Stimulated activated memory B cell treated with anti-CD40 and anti-IgM and Interleukin-4, amounts not matched to agents 10 μg/mL and 1 μg/mL and 100 μg/mL, for 72 hours (primary cell): ENCODE results near the gene NFYC.

ENCODE experiments used
- ATAC-seq: fragments of 150-1000 bp; cut with Tn5 transposase; 2 replicates; pipeline ENCODE4 v1.10.0; 2021
- H3K27ac Mint-ChIP-seq: one replicate; pipeline ENCODE4 v1.8.0; 2022; ENCODE audit warnings: mild to moderate bottlenecking, mixed read lengths
- H3K27me3 Mint-ChIP-seq: one replicate; pipeline ENCODE4 v1.8.0; 2022; ENCODE audit warnings: mixed read lengths
- H3K36me3 Mint-ChIP-seq: one replicate; pipeline ENCODE4 v1.8.0; 2022; ENCODE audit warnings: mixed read lengths
- H3K4me1 Mint-ChIP-seq: one replicate; pipeline ENCODE4 v1.8.0; 2022; ENCODE audit warnings: mixed read lengths
- H3K4me3 Mint-ChIP-seq: one replicate; pipeline ENCODE4 v1.8.0; 2022; ENCODE audit warnings: mild to moderate bottlenecking, moderate library complexity, mixed read lengths
- H3K9me3 Mint-ChIP-seq: one replicate; pipeline ENCODE4 v1.8.0; 2022; ENCODE audit warnings: mixed read lengths

Gene NFYC

DNA sequence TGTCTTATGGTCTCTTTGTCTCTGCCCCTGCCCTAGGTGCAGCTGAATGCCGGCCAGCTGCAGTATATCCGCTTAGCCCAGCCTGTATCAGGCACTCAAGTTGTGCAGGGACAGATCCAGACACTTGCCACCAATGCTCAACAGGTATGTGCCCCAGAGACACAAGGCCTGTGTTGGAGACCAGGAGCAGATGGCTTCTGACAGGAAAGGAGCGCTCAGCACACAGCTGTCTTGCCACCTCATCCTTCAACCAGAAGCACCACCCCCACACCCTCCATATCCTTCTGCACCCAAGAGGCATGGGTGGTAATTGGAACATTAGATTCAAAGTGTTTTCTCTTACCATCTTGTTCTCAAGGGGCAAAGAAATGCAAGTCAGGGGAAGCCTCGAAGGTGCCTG, 75.1 kb downstream of the NFYC start:
- Mint-ChIP-seq H3K27ac (peak overlapping the region; percentile 37), H3K9me3 (no peaks in the 10 kb centered on the region), H3K4me3 (no peak overlapping the region), H3K36me3 (peaks cover 80% of the 10 kb centered on the region), H3K4me1 (peaks cover 31% of the 10 kb centered on the region), H3K27me3 (no peaks in the 10 kb centered on the region)
- ATAC-seq, result no peak

DNA sequence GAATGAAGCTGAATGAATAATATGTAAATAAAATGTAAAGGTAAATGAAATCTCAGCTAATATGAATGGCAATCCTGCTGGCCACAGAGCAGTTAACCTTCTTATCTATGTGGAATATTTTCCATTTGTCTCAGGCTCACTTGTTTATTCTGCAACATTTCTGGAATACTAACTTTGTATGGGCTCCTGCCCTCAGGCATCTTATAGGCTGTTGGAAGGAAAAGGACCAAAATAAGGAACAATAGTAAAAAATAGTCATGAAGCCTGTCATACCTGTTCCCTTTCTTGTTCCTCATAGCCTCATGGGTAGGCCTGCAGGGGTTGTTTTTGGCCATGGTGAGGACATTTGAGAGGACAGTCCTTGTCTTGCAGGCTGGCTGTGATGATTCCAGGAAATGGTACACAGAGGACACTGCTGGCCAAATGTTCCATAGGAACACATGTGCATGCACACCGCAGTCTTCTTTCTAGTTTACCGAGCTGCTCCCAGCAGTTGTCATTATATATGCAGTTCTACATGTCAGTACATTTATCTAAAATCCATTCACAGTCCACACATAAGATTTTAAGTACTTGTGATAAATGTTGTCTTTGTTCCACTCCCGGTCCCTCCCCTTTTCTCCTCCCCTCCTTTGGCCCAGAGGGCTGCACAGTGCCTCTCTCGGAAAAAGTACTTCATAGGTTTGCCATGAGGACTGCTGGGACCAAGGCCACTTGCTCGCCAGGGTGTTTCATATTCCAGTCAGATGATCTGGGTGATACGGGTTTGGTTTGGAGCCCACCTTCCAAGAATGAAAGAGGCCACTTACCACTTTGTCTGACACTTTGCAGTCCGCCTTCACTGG, 76.9 kb downstream of the NFYC start:
- Mint-ChIP-seq H3K4me3 (no peak overlapping the region), H3K4me1 (peaks cover 13% of the 10 kb centered on the region), H3K27me3 (no peaks in the 10 kb centered on the region), H3K27ac (no peak overlapping the region), H3K36me3 (peaks cover 70% of the 10 kb centered on the region), H3K9me3 (no peaks in the 10 kb centered on the region)
- no peak for ATAC-seq

DNA sequence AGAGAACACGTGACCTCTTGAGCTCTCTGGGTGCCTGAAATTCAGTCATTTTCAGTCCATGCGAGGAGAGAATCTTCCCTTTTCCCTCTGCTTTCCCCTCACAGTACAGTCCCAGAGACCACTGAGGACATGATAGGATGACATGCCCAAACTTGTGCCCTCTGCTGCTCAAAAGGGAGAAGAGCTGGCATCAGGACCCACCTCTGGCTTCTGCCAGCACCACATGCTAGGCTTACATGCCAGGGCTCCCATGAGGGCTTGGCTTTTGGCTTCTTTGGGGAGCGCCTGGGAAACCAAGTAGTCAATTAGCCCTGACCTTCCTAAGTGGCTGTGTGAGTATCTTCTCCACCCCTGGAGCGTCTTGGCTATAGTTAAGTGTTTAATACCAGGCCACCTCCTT, 78.3 kb downstream of the NFYC start:
- Mint-ChIP-seq H3K27ac (peak overlapping the region; percentile 46), H3K27me3 (no peaks in the 10 kb centered on the region), H3K4me3 (no peak overlapping the region), H3K36me3 (peaks cover 65% of the 10 kb centered on the region), H3K4me1 (no peaks in the 10 kb centered on the region), H3K9me3 (no peaks in the 10 kb centered on the region)
- ATAC-seq, result no peak

DNA sequence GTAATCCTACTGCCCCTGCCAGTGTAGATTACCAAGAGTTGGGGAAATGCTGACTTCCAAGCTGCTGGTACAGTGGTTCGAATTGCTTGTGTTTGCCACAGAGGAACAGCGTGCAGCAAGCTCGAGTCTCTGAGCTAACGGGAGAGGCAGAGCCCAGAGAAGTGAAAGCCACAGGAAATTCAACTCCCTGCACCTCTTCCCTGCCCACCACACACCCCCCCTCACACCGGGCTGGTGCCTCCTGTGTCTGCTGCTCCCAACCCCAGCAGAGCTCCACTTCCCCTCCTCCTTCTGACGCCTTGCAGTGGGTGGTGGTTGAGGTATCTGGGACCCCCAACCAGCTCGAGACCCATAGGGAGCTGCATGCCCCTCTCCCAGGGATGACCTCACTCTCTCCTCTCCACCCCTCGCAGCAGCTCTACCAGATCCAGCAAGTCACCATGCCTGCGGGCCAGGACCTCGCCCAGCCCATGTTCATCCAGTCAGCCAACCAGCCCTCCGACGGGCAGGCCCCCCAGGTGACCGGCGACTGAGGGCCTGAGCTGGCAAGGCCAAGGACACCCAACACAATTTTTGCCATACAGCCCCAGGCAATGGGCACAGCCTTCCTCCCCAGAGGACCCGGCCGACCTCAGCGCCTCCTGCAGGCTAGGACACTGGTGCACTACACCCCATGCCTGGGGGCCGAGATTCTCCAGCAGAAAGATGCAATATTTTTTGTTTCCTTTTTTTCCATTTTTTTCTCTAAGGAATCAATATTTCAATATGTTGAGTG, 79.0 kb downstream of the NFYC start:
- H3K4me1 Mint-ChIP-seq, result no peaks in the 10 kb centered on the region
- no peak for ATAC-seq
- peaks cover 68% of the 10 kb centered on the region for H3K36me3 Mint-ChIP-seq
- H3K27me3 Mint-ChIP-seq, result no peaks in the 10 kb centered on the region
- no peak overlapping the region for H3K4me3 Mint-ChIP-seq
- H3K9me3 Mint-ChIP-seq, result no peaks in the 10 kb centered on the region
- H3K27ac Mint-ChIP-seq, result peak overlapping the region; percentile 46

DNA sequence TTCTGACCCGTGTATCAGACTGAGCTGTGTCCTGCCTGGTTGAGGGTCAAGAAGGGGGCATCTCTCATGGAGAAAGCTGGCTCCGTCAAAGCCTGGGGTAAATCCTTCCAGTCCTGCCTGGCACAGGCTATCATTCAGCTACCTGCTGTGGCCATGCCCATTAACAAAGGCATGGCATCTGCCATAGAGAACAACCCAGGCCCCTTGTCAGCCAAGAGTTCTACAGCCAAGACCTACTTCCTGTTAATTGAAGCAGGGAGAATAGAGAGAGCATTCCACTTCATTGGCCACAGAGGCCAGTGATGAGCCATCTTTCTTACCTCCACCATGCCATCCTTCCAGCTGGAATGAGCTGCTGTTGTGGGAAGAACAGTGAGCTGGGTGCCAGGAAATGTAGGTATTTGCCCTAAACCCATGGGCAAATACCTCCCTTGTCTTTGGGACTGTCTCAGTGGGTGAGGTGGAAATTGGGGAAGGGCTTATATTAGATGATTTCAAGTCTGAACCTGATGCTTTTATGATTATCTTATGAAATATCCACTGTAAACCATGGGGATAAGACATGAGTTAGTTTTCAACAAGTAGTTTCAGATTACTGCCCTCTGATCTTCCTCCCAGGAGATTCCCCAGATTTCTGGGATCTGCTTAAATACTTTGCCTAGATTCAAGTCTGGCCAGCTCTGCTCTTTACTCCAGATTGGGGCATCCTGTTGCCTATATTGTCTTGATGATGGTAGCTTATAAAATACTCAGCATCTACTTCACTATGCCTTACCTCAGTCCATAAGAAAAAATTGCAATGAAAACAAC, 80.8 kb downstream of the NFYC start:
- Mint-ChIP-seq H3K36me3 (peaks cover 69% of the 10 kb centered on the region), H3K27ac (no peak overlapping the region), H3K4me3 (no peak overlapping the region), H3K27me3 (no peaks in the 10 kb centered on the region), H3K4me1 (no peaks in the 10 kb centered on the region), H3K9me3 (peaks cover 3% of the 10 kb centered on the region)
- ATAC-seq, result no peak

DNA sequence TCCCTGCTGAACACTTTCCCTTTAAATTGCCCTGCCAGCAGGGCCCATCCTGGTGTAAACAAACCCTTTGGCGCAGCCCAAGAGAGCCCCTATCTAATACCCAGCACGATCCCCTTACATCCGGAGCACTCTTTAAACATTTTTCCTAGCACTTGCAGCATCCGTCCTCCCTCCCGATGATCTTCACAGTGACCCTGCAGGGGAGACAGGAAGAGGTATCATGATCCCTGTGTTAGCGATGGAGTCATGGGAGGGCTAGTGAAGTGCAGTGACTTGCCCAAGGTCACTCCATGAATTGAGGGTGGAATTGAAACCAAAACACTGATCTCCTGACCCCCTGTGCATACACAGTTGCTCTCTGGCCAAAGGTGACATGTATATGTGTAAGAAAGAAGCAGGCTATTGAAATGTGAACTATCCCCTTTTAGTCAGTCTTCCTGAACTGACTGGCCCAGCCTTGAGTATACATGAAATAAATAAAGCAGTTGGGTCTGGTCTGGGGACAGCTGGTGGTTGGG, 82.3 kb downstream of the NFYC start:
- Mint-ChIP-seq H3K4me1 (no peaks in the 10 kb centered on the region), H3K9me3 (peaks cover 3% of the 10 kb centered on the region), H3K36me3 (peaks cover 69% of the 10 kb centered on the region), H3K4me3 (no peak overlapping the region), H3K27me3 (no peaks in the 10 kb centered on the region), H3K27ac (no peak overlapping the region)
- no peak for ATAC-seq

DNA sequence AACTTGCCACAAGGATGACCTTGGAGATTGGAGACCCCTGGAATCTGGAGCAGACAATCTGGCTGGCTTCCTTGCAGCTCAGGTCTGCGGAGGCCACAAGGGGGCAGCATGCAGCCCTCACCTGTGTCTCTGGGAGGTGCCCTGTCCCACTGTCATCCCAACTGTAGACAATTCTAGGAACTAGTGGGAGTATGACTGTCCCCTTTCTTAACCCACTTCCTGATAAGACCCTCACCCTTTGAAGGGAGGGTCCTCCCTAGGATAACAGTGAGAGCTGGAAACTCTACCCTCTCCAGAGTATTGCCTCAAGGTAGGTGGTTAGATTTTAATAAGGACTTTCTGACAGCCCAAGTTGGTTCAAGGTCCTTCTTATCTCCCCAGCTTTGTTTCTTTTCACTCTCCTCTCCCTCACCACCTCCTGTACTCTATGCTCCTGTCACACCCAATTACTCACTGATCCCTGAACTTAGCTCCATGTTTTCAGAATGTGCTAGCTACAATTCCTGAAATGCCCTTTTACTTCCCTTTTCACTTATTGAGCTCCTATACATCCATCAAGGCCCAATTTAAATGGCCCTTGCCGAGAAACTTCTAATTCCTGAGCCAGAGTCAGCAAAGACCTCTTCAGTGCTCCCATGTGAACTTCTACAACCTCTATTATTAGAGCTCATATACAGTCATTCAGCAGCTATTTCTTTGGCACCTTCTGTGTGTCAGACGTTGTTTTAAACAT, 82.9 kb downstream of the NFYC start:
- Mint-ChIP-seq H3K4me1 (no peaks in the 10 kb centered on the region), H3K27ac (no peak overlapping the region), H3K4me3 (no peak overlapping the region), H3K27me3 (no peaks in the 10 kb centered on the region), H3K9me3 (peaks cover 3% of the 10 kb centered on the region), H3K36me3 (peaks cover 63% of the 10 kb centered on the region)
- ATAC-seq, result peak; percentile 54

DNA sequence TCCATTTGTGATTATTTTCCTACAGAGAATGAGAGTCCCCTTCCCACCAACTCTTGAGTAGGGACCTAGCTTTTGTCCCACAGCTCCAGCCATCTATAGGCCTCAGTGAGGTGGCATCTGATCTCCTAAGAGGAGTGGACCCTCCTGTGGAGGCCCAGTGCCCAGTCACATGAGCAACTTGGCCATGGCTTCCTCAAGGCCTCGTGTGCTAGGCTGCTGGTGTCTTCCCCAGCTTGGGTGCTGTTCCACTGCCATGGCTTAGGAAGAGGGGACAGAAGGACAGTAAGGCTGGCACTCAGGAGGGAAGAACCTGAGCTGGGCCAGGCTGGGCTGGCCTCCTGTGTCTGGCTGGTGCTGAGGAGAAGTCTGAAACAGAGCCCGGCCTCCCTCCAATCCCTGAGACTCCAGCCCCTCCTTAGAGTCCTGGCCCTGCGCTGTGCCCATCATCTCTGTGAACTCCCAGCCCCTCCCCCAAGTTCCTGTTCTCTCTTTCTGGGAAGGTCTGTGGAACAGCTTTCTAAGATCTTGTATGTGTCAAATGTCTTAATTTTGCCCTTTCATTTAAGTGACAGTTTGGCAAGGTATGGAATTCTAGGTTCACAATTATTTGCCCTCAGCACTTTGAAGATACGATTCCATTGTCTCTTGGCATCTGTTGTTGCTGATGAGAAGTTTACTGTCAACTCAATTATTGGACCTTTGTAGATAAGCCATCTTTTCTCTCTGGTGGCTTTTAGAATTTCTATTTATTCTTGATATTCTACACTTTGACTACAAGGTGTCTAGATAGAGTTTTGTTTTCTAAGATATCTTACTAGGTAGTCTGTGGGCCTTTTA, 85.0 kb downstream of the NFYC start:
- no peak for ATAC-seq
- no peaks in the 10 kb centered on the region for H3K27me3 Mint-ChIP-seq
- H3K36me3 Mint-ChIP-seq, result peaks cover 43% of the 10 kb centered on the region
- no peak overlapping the region for H3K4me3 Mint-ChIP-seq
- peaks cover 3% of the 10 kb centered on the region for H3K9me3 Mint-ChIP-seq
- no peak overlapping the region for H3K27ac Mint-ChIP-seq
- no peaks in the 10 kb centered on the region for H3K4me1 Mint-ChIP-seq

DNA sequence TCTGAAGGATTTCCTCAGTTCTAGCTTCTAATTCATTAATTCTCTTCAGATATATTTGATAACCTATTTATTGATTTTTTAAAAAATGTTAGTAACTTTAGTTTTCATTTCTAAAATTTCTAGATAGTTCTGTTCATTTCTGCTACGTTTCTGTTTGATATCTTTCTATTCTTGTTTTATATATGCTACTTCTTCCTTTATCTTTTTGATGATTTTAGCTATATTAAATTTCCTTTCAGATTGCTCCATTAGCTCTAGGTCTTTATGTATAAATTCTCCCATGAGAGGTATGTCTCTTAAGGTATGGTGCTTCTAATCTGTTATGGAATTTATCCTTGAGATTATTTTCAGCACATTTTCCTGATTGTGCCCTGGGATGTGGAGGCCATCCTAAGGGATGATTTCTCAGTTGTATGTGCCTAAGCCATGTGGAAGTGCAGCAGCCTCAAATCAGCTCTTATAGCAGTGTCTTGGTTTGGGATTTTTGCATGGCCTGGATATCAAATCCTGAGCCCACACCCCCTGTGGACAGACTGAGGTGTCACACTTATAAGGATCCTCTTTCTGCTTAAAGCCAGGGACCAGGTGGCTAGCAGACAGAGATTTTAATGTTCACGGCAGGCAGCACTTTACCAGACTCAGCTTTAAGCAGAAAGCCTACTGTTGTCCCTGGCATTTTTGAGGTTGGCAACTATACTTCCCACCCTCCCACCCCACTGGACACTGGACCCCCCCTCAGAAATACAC, 85.9 kb downstream of the NFYC start:
- peaks cover 7% of the 10 kb centered on the region for H3K27me3 Mint-ChIP-seq
- H3K9me3 Mint-ChIP-seq, result peaks cover 3% of the 10 kb centered on the region
- peaks cover 43% of the 10 kb centered on the region for H3K36me3 Mint-ChIP-seq
- H3K27ac Mint-ChIP-seq, result no peak overlapping the region
- no peak for ATAC-seq
- H3K4me3 Mint-ChIP-seq, result no peak overlapping the region
- H3K4me1 Mint-ChIP-seq, result no peaks in the 10 kb centered on the region

DNA sequence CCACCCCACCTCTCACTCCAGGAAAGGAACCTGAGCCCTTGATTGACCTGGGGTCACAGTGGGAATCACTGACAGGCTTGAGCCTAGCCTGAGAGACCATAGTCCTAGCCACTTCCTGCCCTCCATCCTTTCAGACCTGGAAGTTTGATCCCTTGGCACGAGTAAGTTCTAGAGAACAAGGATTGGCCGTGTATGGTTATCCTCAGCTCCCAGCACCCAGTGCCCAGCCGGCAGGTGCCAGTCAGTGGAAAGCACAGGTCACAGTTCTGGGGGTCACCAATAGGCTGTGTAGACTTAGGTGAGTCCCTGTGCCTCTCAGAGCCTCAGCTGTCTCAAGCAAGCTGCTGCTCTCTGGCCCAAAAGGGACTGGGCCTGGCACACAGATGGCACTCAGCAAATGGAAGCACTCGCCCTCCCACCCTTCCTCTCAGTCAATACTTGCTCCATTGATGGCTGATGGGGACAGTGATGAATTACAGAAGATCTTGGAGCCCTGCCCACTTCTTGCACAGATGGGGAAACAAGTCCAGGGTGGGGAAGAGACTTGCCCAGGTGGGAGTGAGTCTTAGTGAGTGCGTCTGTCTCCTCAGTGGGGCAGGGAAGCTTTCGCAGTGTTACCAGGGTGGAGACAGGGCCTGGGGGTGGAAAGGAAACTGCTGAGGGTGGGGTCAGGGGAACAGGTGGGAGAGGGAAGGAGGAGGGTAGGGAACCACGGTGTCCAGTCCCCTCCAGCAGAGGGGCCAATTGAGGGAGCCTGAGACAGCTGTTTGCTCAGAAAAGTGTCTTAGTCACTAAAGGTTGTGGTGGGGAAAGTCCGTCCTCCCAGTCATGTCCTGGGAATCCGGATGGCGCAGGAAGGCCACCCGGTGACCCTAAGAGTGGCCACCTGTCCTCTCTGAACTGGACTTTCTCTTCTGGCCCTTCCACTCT, 89.4 kb downstream of the NFYC start:
- peaks cover 3% of the 10 kb centered on the region for H3K9me3 Mint-ChIP-seq
- peaks cover 40% of the 10 kb centered on the region for H3K27me3 Mint-ChIP-seq
- peaks cover 27% of the 10 kb centered on the region for H3K36me3 Mint-ChIP-seq
- H3K27ac Mint-ChIP-seq, result no peak overlapping the region
- no peak overlapping the region for H3K4me3 Mint-ChIP-seq
- H3K4me1 Mint-ChIP-seq, result peaks cover 23% of the 10 kb centered on the region
- no peak for ATAC-seq

DNA sequence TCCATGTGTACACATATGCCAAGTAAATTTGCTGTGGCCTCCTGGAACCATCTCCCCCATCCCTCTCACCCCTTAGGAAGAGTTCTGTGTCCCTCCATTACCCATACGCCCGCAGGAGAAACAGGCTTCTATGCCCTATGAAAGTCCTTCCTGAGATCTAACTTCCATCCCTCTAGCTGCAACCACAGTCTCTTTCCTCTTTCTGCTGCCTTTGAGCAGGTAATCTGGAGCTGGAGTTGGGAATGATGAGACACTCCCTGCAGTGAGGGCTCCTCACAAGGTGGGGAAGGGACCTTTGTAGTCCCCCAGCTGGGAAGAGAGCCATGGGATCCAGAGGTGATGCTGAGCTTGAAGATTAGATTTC, 90.1 kb downstream of the NFYC start:
- Mint-ChIP-seq H3K4me3 (no peak overlapping the region), H3K27ac (no peak overlapping the region), H3K27me3 (peaks cover 45% of the 10 kb centered on the region), H3K9me3 (peaks cover 1% of the 10 kb centered on the region), H3K4me1 (peaks cover 23% of the 10 kb centered on the region), H3K36me3 (peaks cover 21% of the 10 kb centered on the region)
- no peak for ATAC-seq

DNA sequence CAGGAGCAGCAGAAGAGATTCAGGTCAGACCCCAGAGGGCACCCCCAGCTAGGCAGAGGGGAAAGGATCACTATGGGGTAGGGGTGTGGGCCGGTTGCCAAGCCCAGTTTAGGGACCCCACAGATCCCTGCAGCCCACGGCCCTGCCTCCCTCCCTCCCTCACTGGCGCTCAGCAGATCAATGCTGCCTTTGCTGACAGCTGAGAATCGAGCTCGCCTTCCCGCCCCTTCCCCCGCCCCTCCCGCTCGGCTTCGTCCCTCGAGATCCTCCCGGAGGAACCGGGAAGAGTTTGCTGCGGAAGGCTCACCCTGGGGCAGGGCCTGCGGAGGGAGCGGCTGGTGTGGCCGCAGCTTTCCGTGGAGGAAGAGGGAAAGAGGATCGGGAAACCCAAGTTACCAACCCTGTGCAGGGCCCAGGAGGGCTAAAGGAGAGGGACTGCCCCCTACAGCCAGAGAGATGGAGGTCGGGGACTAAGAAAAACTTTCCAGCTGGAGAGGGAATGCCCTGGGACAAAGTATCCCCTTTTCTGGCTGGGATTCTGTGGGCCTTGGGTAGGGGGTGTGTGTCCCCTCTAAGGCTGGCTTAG, 91.0 kb downstream of the NFYC start:
- H3K4me1 Mint-ChIP-seq, result peaks cover 23% of the 10 kb centered on the region
- H3K36me3 Mint-ChIP-seq, result peaks cover 12% of the 10 kb centered on the region
- H3K27me3 Mint-ChIP-seq, result peaks cover 52% of the 10 kb centered on the region
- ATAC-seq, result no peak
- H3K27ac Mint-ChIP-seq, result peak overlapping the region; percentile 33
- H3K9me3 Mint-ChIP-seq, result no peaks in the 10 kb centered on the region
- peak overlapping the region; percentile 62 for H3K4me3 Mint-ChIP-seq
